Nephron (organoid): ENCODE measurements around the gene PPM1N.

ENCODE experiments used
- H3K27ac Mint-ChIP-seq, 3 experiments: 2 replicates each; pipeline ENCODE4 v1.8.0; 2020; ENCODE audit warnings: mixed read lengths in 3 of 3, mild to moderate bottlenecking in 2 of 3, moderate library complexity in 1 of 3
- H3K27me3 Mint-ChIP-seq: 2 replicates; pipeline ENCODE4 v1.8.0; 2021; ENCODE audit warnings: low read depth, mild to moderate bottlenecking, moderate library complexity, mixed read lengths
- H3K36me3 Mint-ChIP-seq: 2 replicates; pipeline ENCODE4 v1.8.0; 2020; ENCODE audit warnings: low read depth, mixed read lengths
- H3K4me1 Mint-ChIP-seq: 2 replicates; pipeline ENCODE4 v1.8.0; 2020; ENCODE audit warnings: mixed read lengths
- H3K4me3 Mint-ChIP-seq, 3 experiments: 2 replicates each; pipeline ENCODE4 v1.8.0; 2020; ENCODE audit warnings: mild to moderate bottlenecking in 3 of 3, mixed read lengths in 3 of 3, moderate library complexity in 2 of 3
- H3K9me3 Mint-ChIP-seq: 2 replicates; pipeline ENCODE4 v1.8.0; 2020; ENCODE audit warnings: mixed read lengths
- TF ChIP-seq, protein P1 (sequence below), 3 experiments: fragments of 200-600 bp; sonication (generic); IDR thresholded peaks; one replicate each; pipeline ENCODE4 v1.5.0; 2021; ENCODE audit warnings: antibody characterized with exemption in 3 of 3; ENCODE audit not compliant: unreplicated experiment in 3 of 3

PPM1N gene

DNA sequence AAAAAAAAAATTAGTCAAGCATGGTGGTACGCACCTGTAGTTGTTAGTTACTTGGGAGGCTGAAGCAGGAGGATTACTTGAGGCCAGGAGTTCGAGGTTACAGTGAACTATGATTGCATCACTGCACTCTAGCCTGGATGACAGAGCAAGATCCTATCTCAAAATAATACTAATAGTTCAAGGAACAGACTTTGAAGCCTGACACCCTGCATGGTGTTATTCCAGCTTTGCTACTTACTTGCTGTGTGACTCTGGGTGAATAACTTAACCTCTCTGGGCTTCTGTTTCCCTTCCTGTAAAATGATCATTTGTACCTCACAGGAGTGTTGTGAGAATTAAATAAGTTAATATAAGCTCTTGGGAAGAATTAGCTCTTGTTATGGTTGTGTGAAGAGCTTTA lies 34.0 kb upstream of the PPM1N start:
- Mint-ChIP-seq H3K27me3 (peaks cover 20% of the 10 kb centered on the region), H3K36me3 (no peaks in the 10 kb centered on the region), H3K27ac (no peak overlapping the region), H3K4me1 (peaks cover 6% of the 10 kb centered on the region), H3K4me3 (peak overlapping the region in 1 of 3 experiments; percentile 8), H3K9me3 (no peaks in the 10 kb centered on the region)
- TF ChIP-seq, protein P1, sequence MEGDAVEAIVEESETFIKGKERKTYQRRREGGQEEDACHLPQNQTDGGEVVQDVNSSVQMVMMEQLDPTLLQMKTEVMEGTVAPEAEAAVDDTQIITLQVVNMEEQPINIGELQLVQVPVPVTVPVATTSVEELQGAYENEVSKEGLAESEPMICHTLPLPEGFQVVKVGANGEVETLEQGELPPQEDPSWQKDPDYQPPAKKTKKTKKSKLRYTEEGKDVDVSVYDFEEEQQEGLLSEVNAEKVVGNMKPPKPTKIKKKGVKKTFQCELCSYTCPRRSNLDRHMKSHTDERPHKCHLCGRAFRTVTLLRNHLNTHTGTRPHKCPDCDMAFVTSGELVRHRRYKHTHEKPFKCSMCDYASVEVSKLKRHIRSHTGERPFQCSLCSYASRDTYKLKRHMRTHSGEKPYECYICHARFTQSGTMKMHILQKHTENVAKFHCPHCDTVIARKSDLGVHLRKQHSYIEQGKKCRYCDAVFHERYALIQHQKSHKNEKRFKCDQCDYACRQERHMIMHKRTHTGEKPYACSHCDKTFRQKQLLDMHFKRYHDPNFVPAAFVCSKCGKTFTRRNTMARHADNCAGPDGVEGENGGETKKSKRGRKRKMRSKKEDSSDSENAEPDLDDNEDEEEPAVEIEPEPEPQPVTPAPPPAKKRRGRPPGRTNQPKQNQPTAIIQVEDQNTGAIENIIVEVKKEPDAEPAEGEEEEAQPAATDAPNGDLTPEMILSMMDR (IDR thresholded peaks at IDR 0.05; ENCODE audit: unreplicated experiment in 3 of 3) = no peak

DNA sequence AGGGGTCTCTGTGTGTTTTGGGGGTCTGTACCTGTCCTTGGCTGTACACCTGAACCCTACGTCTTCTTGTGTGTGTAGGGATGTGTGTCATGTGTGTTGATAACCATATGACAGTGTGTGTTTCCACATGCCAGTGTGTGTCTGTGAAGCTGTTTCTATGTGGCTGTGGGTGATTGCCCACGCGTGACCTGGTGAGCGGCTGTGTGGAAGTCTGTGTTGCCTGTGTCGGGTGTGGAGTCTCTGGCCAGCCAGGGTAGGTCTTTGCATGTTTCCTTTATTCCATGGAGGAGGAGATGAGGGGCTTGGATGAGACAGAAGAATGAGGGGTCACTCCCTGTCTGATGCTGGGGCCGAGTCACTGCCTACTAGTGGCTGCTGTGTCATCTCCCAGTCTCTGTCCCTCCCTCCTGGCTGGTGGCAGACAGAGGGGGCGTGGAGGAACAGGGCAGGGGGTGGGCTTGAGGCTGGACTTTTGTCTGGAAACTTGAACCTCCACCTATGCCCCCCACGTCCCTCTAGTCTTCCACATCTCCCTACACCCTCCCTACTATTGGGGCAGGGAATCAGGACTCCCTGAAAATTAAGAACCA lies 33.3 kb upstream of the PPM1N start:
- H3K27ac Mint-ChIP-seq = no peak overlapping the region
- TF ChIP-seq, protein P1 (IDR thresholded peaks at IDR 0.05; ENCODE audit: unreplicated experiment in 3 of 3) = no peak
- peaks cover 20% of the 10 kb centered on the region for H3K27me3 Mint-ChIP-seq
- H3K4me1 Mint-ChIP-seq = peaks cover 6% of the 10 kb centered on the region
- peak overlapping the region in 2 of 3 experiments; percentile 5 to 8 for H3K4me3 Mint-ChIP-seq
- no peaks in the 10 kb centered on the region for H3K36me3 Mint-ChIP-seq
- no peaks in the 10 kb centered on the region for H3K9me3 Mint-ChIP-seq

DNA sequence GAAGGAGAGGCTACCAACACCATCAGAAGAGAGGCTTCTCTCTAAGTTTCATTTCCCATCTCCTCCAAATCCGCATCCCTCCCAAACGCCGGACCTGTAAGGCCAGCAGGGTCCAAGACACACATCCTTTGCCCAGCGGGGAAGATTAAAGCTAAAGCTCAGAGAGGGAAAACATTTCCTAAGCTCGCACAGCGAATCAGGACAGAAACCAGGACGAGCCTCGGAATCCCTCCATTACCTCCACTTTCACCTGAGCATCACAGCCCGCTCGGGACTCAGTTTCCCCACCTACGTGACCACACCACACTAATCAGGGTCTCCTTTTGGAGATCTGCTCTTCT lies 31.2 kb upstream of the PPM1N start:
- TF ChIP-seq, protein P1 (IDR thresholded peaks at IDR 0.05; ENCODE audit: unreplicated experiment in 3 of 3) = peak in 1 of 3 experiments; percentile 12
- peaks cover 34% of the 10 kb centered on the region for H3K27me3 Mint-ChIP-seq
- peaks cover 6% of the 10 kb centered on the region for H3K4me1 Mint-ChIP-seq
- no peaks in the 10 kb centered on the region for H3K9me3 Mint-ChIP-seq
- peak overlapping the region; percentile 90 to 95 (median 94) for H3K4me3 Mint-ChIP-seq
- H3K36me3 Mint-ChIP-seq = no peaks in the 10 kb centered on the region
- no peak overlapping the region for H3K27ac Mint-ChIP-seq

DNA sequence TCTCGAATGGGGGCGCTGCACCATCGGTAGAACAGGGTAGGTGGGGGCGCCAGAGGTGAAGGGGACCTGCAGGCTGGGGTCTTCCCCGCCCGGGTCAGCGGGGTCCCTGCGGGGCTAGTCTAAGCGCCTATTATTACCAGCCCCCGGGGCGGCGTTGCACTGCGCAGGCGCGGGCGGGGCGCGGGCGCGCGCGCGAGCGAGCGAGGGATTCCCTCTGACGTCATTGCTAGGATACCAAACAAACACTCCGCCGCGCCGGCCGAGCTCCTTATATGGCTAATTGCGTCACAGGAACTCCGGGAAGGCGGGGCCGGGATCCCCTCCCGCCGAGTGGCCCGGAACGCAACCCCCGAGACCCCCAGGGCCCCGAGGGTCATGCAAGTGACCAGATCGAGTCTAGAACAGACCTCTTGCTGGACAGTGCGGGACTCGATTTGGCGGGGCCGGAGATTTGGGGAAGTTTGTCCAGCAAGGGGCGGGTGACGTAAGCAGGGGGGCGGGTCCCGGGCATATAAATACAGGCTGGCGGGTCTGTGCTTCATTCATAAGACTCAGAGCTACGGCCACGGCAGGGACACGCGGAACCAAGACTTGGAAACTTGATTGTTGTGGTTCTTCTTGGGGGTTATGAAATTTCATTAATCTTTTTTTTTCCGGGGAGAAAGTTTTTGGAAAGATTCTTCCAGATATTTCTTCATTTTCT lies 30.6 kb upstream of the PPM1N start, which contains the start of gene FOSB:
Gene FOSB, plus strand, starts transcription at position 541 of the 703 bp plus-strand sequence. CDS start 591 bp downstream, outside the sequence.
- peaks cover 8% of the 10 kb centered on the region for H3K4me1 Mint-ChIP-seq
- H3K27ac Mint-ChIP-seq = peak within 1 kb of the TSS in 2 of 3 experiments; percentile 22 to 47
- no peaks in the 10 kb centered on the region for H3K9me3 Mint-ChIP-seq
- no peaks in the 10 kb centered on the region for H3K36me3 Mint-ChIP-seq
- peak within 1 kb of the TSS; percentile 90 to 95 (median 94) for H3K4me3 Mint-ChIP-seq
- TF ChIP-seq, protein P1 (IDR thresholded peaks at IDR 0.05; ENCODE audit: unreplicated experiment in 3 of 3) = no peak
- H3K27me3 Mint-ChIP-seq = peaks cover 39% of the 10 kb centered on the region

DNA sequence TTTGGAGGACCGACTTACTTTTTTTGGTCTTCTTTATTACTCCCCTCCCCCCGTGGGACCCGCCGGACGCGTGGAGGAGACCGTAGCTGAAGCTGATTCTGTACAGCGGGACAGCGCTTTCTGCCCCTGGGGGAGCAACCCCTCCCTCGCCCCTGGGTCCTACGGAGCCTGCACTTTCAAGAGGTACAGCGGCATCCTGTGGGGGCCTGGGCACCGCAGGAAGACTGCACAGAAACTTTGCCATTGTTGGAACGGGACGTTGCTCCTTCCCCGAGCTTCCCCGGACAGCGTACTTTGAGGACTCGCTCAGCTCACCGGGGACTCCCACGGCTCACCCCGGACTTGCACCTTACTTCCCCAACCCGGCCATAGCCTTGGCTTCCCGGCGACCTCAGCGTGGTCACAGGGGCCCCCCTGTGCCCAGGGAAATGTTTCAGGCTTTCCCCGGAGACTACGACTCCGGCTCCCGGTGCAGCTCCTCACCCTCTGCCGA lies 30.0 kb upstream of the PPM1N start:
- H3K36me3 Mint-ChIP-seq = no peaks in the 10 kb centered on the region
- TF ChIP-seq, protein P1 (IDR thresholded peaks at IDR 0.05; ENCODE audit: unreplicated experiment in 3 of 3) = no peak
- peaks cover 12% of the 10 kb centered on the region for H3K4me1 Mint-ChIP-seq
- peak overlapping the region; percentile 90 to 95 (median 94) for H3K4me3 Mint-ChIP-seq
- peak overlapping the region in 2 of 3 experiments; percentile 22 to 47 for H3K27ac Mint-ChIP-seq
- H3K27me3 Mint-ChIP-seq = peaks cover 45% of the 10 kb centered on the region
- no peaks in the 10 kb centered on the region for H3K9me3 Mint-ChIP-seq
